ENCODE measurements around the gene VPS29. TPM values are rescaled to one million over a fixed set of nuclear protein-coding genes. Genes with fewer than 3 reads are reported as not detected.

The VPS29 gene
- total and polyA plus RNA-seq, 2 of the 4 experiments (the other 2 are of a cell fraction): 122 to 150 TPM

- Histone ChIP-seq H3K23ac (ENCODE audit: low read depth, low read length) (peak overlapping the region; percentile 67; the same call in 1 of the 2 replicates), H3K79me1 (ENCODE audit: low read depth in 1 of 2, low read length in 2 of 2) (peaks cover 24 to 30% of the 10 kb centered on the region in 2 experiments), H4K20me1 (ENCODE audit: insufficient read depth, low read length) (peaks cover 8% of the 10 kb centered on the region; the same call in 1 of the 2 replicates), H3K36me3 (ENCODE audit: control insufficient read depth, insufficient read depth, low read length) (peaks cover 11% of the 10 kb centered on the region), H2BK5ac (ENCODE audit: low read depth, low read length, poor library complexity, severe bottlenecking) (no peak overlapping the region), H3K4me1 (ENCODE audit: control insufficient read depth, insufficient read depth, low read length) (peaks cover 11% of the 10 kb centered on the region), H3K4me2 (ENCODE audit: low read depth, low read length) (no peak overlapping the region), H2AK9ac (replicated peaks; ENCODE audit: low read depth, low read length, poor library complexity) (no peak overlapping the region), H3K9me3 (ENCODE audit: control insufficient read depth, insufficient read depth, low read length) (no peaks in the 10 kb centered on the region), H2AK5ac (ENCODE audit: low read depth, low read length) (peak overlapping the region; percentile 65; the same call in 1 of the 2 replicates), H2AFZ (replicated peaks; ENCODE audit: low read length, poor library complexity) (no peak overlapping the region), H3K4ac (ENCODE audit: low read depth, low read length) (peak overlapping the region; percentile 52; the same call in 1 of the 2 replicates), H3K18ac (ENCODE audit: low read depth, low read length) (peak overlapping the region; percentile 50; the same call in 1 of the 2 replicates), H3K56ac (ENCODE audit: extremely low read depth, insufficient read depth, low read length) (no peak overlapping the region), H2BK120ac (ENCODE audit: low read depth, low read length) (peak overlapping the region; percentile 40), H3K4me3 (ENCODE audit: insufficient read depth, low read depth, low read length) (no peak overlapping the region), H3K9ac (ENCODE audit: low read depth, low read length) (no peak overlapping the region), H4K5ac (ENCODE audit: low read depth, low read length) (no peak overlapping the region), H4K91ac (ENCODE audit: insufficient read depth, low read depth, low read length) (no peak overlapping the region), H4K8ac (ENCODE audit: low read depth in 2 of 2, low read length in 2 of 2) (no peak overlapping the region), H3K9me1 (ENCODE audit: insufficient read depth, low read length) (peaks cover 9% of the 10 kb centered on the region), H3K27ac (ENCODE audit: insufficient read depth, low read length) (no peak overlapping the region), H2BK20ac (ENCODE audit: low read depth, low read length) (peak overlapping the region; percentile 38; the same call in 1 of the 2 replicates), H3K14ac (replicated peaks; ENCODE audit: low read depth, low read length) (peak overlapping the region; percentile 83; the same call in 1 of the 2 replicates), H3K27me3 (ENCODE audit: control insufficient read depth, insufficient read depth, low read length) (no peaks in the 10 kb centered on the region), H2BK15ac (ENCODE audit: low read depth, low read length) (no peak overlapping the region)
- dilution Hi-C loops (cut with HindIII; ENCODE audit: low sequenced_read_pairs, unreplicated experiment): no loop called here
- DNase-seq (no peak), ATAC-seq (ENCODE audit: low read depth) (no peak)
- ChIA-PET CTCF (interaction anchor here (1.2 to 1.7 kb wide), 2 partner anchors 12 to 69 kb away, joined by 3 to 4 read pairs; no protein-coding TSS in a partner anchor), POLR2A (ENCODE audit: unreplicated experiment) (no interaction called here)
- no TSS peak for BruUV-seq (replicated peaks)
- intact Hi-C loops (cut with micrococcal nuclease): no loop called here
- no peak for TF ChIP-seq FOS (IDR thresholded peaks at IDR 0.05; ENCODE audit: low read depth, low read length)
- TF ChIP-seq POLR2A (IDR thresholded peaks at IDR 0.05; ENCODE audit: low read depth, low read length): no peak
- no peak for TF ChIP-seq CTCF (conservative IDR thresholded peaks at IDR 0.05; ENCODE audit: low read depth, low read length)
- no peak for TF ChIP-seq BHLHE40 (IDR thresholded peaks at IDR 0.05; ENCODE audit: low read depth, low read length)
- TF ChIP-seq CHD1 (IDR thresholded peaks at IDR 0.05; ENCODE audit: low read depth, low read length): no peak
- no peak for TF ChIP-seq RAD21 (IDR thresholded peaks at IDR 0.05; ENCODE audit: low read length)
- no peak for TF ChIP-seq MXI1 (IDR thresholded peaks at IDR 0.05; ENCODE audit: borderline replicate concordance, low read depth, low read length)
- no peak for TF ChIP-seq CEBPB (IDR thresholded peaks at IDR 0.05; ENCODE audit: low read depth, low read length)
- TF ChIP-seq MAZ (IDR thresholded peaks at IDR 0.05; ENCODE audit: borderline replicate concordance, low read depth, low read length): no peak
- no peak for TF ChIP-seq RFX5 (IDR thresholded peaks at IDR 0.05; ENCODE audit: low read depth, low read length)
- TF ChIP-seq NFE2L2 (IDR thresholded peaks at IDR 0.05; ENCODE audit: low read depth, low read length): no peak
- TF ChIP-seq RCOR1 (IDR thresholded peaks at IDR 0.05; ENCODE audit: insufficient replicate concordance, low read length): no peak
- in situ Hi-C loops (cut with MboI; ENCODE audit: low sequenced_read_pairs): no loop called here
- no CpG with 5 or more reads among the region's 3 CpGs for WGBS, 2 experiments (ENCODE audit: extremely low coverage in 2 of 2, insufficient read length in 1 of 2)
Observed at GRCh38 chr12:110532644-110533043, 30.7 kb upstream of the VPS29 start.

Data from IMR-90 (cell line).